Stimulated activated naive CD8-positive, alpha-beta T cell treated with anti-CD3 and anti-CD28 coated beads, Interleukin-15, Interleukin-2, amounts not matched to agents 100 ng/mL and 50 ng/mL, for 24 hours (primary cell): ENCODE results near the gene PPFIBP2.
A peak's percentile ranks its signal among the peaks of the same experiment; 100 is the strongest.

Source experiments
- H3K27ac Mint-ChIP-seq: one replicate; pipeline ENCODE4 v1.8.0; 2021; ENCODE audit warnings: mild to moderate bottlenecking, mixed read lengths
- H3K27me3 Mint-ChIP-seq: one replicate; pipeline ENCODE4 v1.8.0; 2021; ENCODE audit warnings: mixed read lengths
- H3K36me3 Mint-ChIP-seq: one replicate; pipeline ENCODE4 v1.8.0; 2021; ENCODE audit warnings: low read depth, mixed read lengths
- H3K4me1 Mint-ChIP-seq: one replicate; pipeline ENCODE4 v1.8.0; 2021; ENCODE audit warnings: low read depth, mixed read lengths
- H3K4me3 Mint-ChIP-seq: one replicate; pipeline ENCODE4 v1.8.0; 2021; ENCODE audit warnings: mild to moderate bottlenecking, mixed read lengths
- H3K9me3 Mint-ChIP-seq: one replicate; pipeline ENCODE4 v1.8.0; 2021; ENCODE audit warnings: mixed read lengths

Gene PPFIBP2

DNA sequence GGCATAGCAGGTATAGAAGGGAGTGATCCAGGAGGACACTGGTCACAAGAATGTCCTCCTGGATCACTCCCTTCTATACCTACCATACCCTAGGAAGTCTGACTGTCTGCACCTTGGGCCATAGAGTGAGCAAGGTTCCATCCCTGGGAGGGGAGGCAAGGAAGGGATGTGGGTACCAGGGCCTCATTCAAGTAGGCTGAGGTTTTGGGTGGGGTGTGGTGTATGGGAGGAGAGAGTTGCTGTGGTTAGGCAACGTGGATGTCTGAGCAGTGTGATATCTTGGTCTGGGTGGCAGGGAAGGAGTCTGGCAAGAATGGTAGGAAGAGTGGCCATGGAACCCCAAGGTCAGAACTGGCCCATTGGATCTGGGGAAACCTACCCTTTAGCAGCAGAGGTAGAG lies 13.2 kb downstream of the PPFIBP2 start:
- Mint-ChIP-seq H3K4me1 (peaks cover 69% of the 10 kb centered on the region), H3K9me3 (no peaks in the 10 kb centered on the region), H3K36me3 (no peaks in the 10 kb centered on the region), H3K27ac (peak overlapping the region; percentile 4), H3K4me3 (peak overlapping the region; percentile 4), H3K27me3 (no peaks in the 10 kb centered on the region)

DNA sequence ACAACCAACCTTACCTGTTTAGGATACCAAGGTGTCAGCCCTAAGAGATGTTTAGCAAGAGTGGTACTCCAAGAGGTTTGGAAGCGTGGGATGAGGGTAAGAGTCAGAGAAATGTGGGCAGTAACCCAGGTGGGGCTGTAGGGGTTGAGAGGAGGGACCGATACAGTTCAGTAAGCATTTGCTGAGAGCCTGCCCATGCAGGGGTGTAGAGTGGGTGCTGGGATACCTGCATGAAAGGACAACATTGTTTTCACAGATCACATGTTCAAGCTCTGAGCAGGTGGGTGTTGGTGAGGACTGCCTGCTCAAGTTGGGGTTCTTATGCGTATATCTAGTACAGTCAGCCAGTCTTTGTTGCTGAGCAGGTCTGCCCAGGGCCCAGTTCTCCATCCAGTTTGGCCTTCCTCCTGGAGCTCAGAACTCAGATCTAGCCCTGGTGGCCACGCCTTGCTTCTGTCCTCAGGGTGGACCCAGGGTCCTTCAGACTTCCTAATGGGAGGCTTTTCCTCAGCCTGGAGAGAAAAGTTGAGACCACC lies 14.8 kb downstream of the PPFIBP2 start:
- H3K4me3 Mint-ChIP-seq = no peak overlapping the region
- no peaks in the 10 kb centered on the region for H3K27me3 Mint-ChIP-seq
- H3K27ac Mint-ChIP-seq = no peak overlapping the region
- no peaks in the 10 kb centered on the region for H3K9me3 Mint-ChIP-seq
- H3K4me1 Mint-ChIP-seq = peaks cover 71% of the 10 kb centered on the region
- H3K36me3 Mint-ChIP-seq = no peaks in the 10 kb centered on the region

DNA sequence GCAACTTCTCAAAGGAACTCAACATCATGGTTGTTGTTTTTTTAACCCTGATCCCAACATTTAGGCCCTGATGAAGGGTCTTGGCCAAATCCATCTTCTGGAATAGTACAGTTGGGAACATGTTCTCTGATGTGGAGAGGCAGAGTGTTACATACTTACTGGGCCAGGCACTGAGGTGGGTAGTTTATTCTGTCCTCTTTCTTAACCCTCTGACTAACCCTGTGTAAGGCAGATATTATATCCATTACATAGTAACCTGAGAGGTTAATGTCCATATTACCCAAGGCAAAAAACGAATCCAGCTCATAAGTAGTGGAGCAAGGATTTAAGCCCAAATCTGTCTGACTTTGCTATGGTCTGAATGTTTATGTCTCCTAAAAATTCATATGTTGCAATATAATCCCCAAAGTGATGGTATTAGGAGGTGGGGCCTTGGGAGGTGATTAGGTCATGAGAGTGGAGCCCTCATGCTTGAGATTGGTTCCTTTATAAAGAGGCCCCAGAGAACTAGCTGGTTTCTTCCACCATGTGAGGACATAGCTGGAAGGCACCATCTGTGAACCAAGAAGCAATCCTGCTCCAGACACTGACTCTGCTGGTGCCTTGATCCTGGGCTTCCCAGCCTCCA lies 16.3 kb downstream of the PPFIBP2 start:
- Mint-ChIP-seq H3K4me3 (no peak overlapping the region), H3K27ac (no peak overlapping the region), H3K36me3 (peaks cover 3% of the 10 kb centered on the region), H3K9me3 (no peaks in the 10 kb centered on the region), H3K27me3 (no peaks in the 10 kb centered on the region), H3K4me1 (peaks cover 72% of the 10 kb centered on the region)

DNA sequence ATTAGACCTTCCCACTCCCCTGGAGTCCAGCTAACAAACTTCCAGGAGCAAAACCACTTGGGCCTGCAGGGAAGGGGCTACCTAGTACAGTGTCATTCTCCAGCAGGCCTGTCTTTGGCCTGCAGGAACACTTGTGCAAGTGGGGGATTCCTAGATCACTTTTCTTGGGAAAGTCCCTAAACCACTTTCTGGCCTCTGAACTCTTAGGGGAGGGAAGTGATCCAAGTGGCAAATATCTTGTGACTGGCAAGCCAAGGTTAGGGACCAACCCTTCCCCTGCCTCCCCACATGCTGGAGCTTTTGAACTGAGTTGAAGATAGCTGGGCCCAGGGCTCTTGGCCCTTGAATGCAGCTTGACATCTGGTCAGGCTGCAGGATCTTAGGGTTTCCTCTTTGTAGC lies 17.2 kb downstream of the PPFIBP2 start:
- Mint-ChIP-seq H3K36me3 (peaks cover 3% of the 10 kb centered on the region), H3K4me3 (no peak overlapping the region), H3K27ac (no peak overlapping the region), H3K4me1 (peaks cover 69% of the 10 kb centered on the region), H3K9me3 (no peaks in the 10 kb centered on the region), H3K27me3 (no peaks in the 10 kb centered on the region)

DNA sequence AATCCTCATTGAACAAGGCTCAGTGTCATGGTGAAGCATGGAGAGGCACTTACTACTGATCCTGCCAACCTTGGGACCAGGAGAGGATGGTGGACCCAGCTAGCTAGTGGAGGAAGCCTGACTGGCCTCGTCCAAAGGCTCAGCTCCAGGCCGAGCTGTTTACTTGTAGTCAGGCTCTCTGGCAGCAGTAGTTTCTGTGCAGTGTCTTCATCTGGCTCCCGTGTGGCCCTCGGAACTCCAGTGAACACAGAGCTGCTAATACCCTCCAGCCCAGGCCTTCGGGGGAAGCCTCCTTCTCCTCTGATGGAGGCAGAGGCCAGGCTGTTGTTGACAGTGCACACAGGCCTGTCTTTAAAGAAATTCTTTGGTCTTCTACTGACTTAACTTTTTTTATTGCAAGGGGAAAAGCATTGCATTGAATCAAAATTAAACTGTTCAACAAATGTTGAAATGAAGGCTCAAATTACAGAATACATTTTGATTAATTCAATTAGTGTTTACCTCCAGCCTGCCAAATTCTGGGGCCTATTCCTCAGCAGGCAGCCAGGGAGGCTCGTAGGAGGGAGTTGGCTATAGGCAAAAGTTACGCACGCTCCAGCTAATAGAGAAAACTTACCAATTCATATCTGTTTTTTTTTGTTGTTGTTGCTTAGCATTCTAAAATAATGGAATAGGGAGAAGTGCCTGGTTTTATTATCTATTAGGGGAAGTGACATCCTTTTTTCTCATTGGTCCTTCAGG lies 18.8 kb downstream of the PPFIBP2 start:
- Mint-ChIP-seq H3K9me3 (no peaks in the 10 kb centered on the region), H3K27me3 (no peaks in the 10 kb centered on the region), H3K4me3 (no peak overlapping the region), H3K27ac (no peak overlapping the region), H3K4me1 (peaks cover 65% of the 10 kb centered on the region), H3K36me3 (peaks cover 3% of the 10 kb centered on the region)

DNA sequence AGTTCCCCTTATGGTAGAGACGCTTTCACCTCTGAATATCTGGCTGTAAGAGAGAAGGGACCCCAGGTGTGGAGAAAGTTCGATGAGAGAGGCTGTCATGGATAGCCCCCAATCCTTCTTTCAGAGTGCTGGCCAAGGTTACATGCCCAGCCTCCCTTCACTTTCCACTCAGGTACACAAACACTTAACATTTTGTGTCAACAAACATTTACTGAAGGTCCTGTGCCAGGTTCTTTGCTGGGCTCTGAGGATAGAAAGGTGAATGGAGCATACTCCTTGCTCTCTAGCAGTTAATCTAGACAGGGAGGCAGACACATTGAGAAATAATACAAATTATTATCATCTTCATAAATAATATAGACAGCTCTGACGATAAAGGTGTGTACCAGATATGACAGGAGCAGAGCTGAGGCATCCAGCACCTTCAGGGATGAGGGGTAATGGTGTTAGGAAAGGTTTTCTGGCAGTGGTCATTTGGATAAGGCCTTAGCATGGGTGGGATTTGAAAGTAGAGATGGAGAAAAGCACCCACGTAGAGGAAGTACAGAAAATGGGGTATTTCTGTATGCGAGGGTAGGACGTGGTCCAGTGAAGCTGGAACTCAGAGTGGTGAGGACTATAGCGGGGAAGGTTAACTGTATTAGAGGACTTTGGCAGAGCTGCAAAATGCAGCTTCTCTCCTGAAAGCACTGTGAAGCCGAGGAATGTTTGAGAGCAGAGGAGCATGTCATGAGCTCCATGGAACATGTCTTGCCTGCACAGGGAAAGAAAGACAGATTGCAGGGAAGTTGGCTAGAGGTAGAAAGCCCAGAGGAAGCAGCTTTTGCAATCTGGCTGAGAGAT lies 19.6 kb downstream of the PPFIBP2 start:
- Mint-ChIP-seq H3K4me3 (no peak overlapping the region), H3K36me3 (peaks cover 3% of the 10 kb centered on the region), H3K27me3 (no peaks in the 10 kb centered on the region), H3K9me3 (no peaks in the 10 kb centered on the region), H3K27ac (peak overlapping the region; percentile 16), H3K4me1 (peaks cover 65% of the 10 kb centered on the region)

DNA sequence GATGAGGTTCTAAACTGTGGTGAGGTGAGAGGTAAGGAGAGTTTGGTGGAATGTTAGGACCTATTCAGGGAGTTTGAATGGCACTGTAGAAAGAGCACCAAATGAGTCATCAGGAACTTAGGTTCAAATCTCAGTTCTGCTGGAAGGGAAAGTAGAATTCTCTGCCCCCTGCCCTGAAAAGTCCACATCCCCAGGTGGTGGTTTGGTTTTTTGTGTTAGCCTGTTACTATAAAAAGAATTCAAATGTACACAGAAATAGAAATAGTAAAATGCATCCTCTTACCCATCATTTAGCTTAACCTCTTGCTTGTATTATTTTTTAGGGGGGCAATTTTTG lies 20.2 kb downstream of the PPFIBP2 start:
- no peaks in the 10 kb centered on the region for H3K27me3 Mint-ChIP-seq
- H3K9me3 Mint-ChIP-seq = no peaks in the 10 kb centered on the region
- peaks cover 3% of the 10 kb centered on the region for H3K36me3 Mint-ChIP-seq
- H3K27ac Mint-ChIP-seq = peak overlapping the region; percentile 16
- no peak overlapping the region for H3K4me3 Mint-ChIP-seq
- peaks cover 65% of the 10 kb centered on the region for H3K4me1 Mint-ChIP-seq

DNA sequence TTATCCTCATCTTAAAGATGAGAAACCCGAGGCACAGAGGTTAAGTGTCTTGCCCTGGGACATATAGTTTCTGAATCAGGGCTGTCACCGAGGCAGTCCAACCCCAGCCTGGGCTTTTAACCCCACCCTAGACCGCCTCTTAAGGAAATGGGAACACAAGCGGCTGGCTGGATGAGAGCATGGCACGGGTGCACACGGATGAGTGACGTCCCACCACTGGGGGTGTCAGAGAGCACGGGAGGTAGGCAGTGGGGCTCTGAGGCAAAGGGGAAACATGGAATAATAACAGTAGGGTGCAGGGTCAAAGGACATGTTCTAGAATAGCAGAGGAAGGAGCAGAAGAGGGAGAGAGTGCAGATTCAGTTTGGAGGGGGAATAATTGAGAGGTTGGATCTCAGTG lies 22.3 kb downstream of the PPFIBP2 start:
- Mint-ChIP-seq H3K27ac (no peak overlapping the region), H3K4me3 (no peak overlapping the region), H3K36me3 (peaks cover 3% of the 10 kb centered on the region), H3K4me1 (peaks cover 49% of the 10 kb centered on the region), H3K27me3 (no peaks in the 10 kb centered on the region), H3K9me3 (no peaks in the 10 kb centered on the region)

DNA sequence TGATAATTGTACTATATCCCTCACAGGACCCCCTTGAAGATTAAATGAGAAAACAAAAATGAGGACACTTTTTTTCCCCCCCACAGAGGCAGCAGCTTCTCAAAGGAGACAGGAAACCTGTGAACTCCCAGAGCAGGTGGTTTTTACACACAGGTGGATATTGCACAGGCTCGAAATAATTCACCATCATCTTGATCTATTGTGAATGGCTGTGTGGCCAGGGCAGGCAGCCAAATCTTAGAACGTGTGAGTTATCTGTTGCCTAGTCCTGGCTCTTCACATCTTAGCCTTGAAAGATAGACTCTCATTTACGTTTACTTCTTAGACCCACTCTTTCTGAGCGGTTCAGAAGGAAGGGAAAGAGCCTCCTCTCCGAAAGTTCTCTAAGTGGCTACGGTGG lies 23.5 kb downstream of the PPFIBP2 start:
- Mint-ChIP-seq H3K4me3 (no peak overlapping the region), H3K36me3 (peaks cover 3% of the 10 kb centered on the region), H3K4me1 (peaks cover 45% of the 10 kb centered on the region), H3K27me3 (no peaks in the 10 kb centered on the region), H3K27ac (no peak overlapping the region), H3K9me3 (no peaks in the 10 kb centered on the region)

DNA sequence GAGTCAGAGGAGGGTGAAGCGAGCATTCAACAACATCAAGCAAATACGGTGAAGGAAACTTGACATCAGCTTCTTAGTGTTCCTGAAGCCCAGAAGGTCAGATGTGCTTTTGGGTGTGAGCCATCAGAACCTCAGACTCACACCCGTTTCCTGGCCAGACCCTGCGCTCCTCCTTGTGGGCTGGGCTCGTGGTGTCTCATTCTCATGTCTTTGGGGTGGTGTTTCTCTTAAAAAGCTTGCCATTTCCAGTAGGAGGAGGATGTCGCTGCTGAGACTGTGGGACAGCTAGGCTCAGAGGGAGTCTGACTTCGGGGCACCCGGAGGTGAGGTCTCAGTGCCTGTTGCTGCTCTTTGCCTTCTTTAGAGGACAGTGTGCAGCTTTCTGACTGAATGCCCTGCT lies 24.2 kb downstream of the PPFIBP2 start:
- Mint-ChIP-seq H3K27ac (peak overlapping the region; percentile 81), H3K36me3 (peaks cover 3% of the 10 kb centered on the region), H3K4me1 (peaks cover 45% of the 10 kb centered on the region), H3K9me3 (no peaks in the 10 kb centered on the region), H3K4me3 (no peak overlapping the region), H3K27me3 (no peaks in the 10 kb centered on the region)

DNA sequence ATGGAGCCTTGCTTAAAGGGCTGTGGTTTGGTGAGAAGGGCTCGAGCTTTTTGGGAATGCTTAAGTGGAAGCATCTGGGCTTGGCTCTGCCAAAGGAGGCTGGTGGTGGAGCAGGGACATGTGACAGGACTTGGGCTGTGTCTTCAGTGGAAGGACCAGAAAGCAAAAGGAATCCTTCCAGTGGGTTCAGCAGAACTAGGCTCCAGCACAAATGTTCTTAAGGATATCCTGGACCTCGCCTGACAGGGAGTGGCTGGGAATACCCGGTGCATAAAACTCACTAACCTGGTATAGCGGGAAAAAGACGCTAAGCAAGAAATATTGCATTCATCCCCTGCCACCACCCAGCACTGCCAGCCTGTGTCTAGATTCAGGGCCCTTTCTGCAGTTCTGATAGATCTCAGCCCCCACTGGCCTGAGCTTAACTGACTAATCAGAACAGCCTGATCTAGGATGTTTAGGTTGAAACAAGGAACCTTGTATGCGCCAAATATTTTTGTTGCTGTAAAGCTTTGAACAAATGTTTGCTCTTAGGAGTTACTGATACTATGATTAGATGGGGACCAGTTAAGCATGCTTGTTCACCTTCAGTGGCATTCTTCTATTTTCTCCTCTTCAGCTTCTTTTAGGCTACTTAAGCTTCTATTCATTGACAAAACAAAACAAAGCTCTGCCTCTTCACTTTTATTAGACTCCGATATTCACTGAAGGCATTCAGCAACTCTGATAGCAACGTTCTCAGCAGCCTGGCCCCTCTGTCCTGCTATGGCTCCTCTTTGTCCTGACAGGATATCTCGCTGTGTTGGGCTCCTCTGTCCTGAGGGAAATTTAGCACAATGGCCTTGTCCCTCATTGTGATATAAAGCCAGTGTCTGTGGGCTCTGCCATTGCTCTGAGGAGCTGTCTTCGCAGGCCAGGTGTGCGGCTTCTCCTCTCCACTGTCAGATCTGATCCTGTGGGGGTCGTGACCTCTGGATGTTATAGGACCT lies 25.0 kb downstream of the PPFIBP2 start:
- H3K9me3 Mint-ChIP-seq = no peaks in the 10 kb centered on the region
- peaks cover 41% of the 10 kb centered on the region for H3K4me1 Mint-ChIP-seq
- H3K27me3 Mint-ChIP-seq = no peaks in the 10 kb centered on the region
- peaks cover 3% of the 10 kb centered on the region for H3K36me3 Mint-ChIP-seq
- no peak overlapping the region for H3K27ac Mint-ChIP-seq
- no peak overlapping the region for H3K4me3 Mint-ChIP-seq

DNA sequence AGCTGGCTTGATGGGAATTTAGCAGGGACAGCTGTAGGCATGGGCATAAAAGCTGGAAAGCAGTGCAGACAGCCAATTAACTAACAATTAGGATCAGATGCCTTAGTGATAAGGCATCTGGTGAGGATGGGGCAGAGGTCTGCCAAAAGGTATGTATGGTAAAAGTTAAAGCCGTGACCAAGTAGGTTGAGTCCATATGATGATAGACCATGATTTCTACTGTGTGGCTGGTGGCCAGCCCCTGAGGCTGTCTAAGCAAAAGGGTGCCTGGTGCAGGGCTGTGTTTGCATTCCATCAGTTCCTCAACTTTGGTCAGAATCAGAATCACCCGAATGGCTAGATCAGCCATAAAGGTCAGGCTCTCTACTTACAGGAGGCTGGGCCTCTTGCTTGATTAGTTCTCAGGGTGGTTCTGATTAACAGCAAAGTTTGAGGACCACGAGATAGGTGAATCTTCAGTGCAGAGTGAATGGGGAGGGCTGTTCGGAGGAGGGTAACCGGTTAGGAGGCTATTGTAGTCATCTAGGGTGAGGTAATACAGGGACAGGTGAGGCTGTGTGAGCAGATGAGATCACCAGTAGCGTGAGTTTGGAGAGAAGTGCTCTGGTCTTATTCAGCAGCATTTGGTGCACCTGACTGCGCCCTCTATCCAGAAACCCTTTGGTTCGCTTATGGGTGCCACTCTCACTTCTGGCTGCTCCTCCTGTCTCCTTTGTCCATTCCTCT lies 27.2 kb downstream of the PPFIBP2 start:
- Mint-ChIP-seq H3K27me3 (no peaks in the 10 kb centered on the region), H3K36me3 (no peaks in the 10 kb centered on the region), H3K27ac (no peak overlapping the region), H3K4me3 (no peak overlapping the region), H3K4me1 (peaks cover 28% of the 10 kb centered on the region), H3K9me3 (no peaks in the 10 kb centered on the region)

DNA sequence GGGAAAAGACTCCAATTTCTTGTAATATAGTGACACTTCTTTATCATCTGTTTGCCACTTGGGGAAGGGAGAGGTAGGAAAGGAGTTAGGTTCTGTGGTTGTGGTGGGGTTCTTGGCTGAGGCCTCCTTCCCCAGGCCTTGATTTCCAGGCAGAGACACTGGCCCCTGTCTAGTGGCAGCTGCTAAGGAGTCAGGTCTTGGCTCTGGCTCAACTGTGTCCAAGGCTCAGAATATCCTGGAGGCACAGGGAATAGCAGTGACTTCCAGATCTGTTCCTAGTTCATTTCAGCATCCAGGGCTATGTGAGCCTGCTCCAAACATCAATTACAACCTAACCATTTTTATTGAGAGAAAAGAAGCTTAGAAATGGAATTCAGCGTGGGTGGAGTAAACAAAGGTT lies 29.5 kb downstream of the PPFIBP2 start:
- H3K9me3 Mint-ChIP-seq = no peaks in the 10 kb centered on the region
- H3K36me3 Mint-ChIP-seq = peaks cover 4% of the 10 kb centered on the region
- no peak overlapping the region for H3K27ac Mint-ChIP-seq
- peaks cover 10% of the 10 kb centered on the region for H3K4me1 Mint-ChIP-seq
- H3K4me3 Mint-ChIP-seq = no peak overlapping the region
- no peaks in the 10 kb centered on the region for H3K27me3 Mint-ChIP-seq

DNA sequence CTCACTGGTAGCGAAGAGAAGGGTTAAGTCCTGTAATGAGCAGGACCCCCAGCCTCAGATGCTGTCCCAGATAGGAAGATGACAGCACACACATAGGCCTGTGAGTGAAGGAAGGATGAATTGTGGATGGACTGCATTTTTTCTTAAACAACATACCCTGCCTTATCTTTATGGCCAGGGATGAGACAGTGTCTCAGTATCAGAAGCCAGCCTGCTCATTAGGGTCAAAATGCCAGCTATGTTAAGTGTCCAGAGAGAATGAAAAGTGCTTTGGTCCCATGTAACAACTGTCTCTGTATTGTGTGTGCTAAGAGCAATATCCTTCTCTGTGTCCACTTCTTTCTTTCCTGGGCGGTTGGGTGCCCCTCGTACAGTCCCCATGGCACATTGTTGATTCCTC lies 30.2 kb downstream of the PPFIBP2 start:
- Mint-ChIP-seq H3K27ac (no peak overlapping the region), H3K9me3 (no peaks in the 10 kb centered on the region), H3K4me3 (no peak overlapping the region), H3K27me3 (no peaks in the 10 kb centered on the region), H3K36me3 (peaks cover 4% of the 10 kb centered on the region), H3K4me1 (peaks cover 3% of the 10 kb centered on the region)
